ENCODE measurements around the gene MDM4.

The MDM4 gene

GRCh38 chr1:204578867-204579664 lies 62.9 kb downstream of the MDM4 start:
- DNase-seq (ENCODE audit: low spot score), result no peak

GRCh38 chr1:204579681-204580080 lies 63.5 kb downstream of the MDM4 start:
- DNase-seq (ENCODE audit: low spot score), result no peak

- DNase-seq (ENCODE audit: low spot score), result no peak
Observed at GRCh38 chr1:204580862-204581261, 64.7 kb downstream of the MDM4 start.

GRCh38 chr1:204581759-204582158 lies 65.6 kb downstream of the MDM4 start:
- DNase-seq (ENCODE audit: low spot score), result no peak

GRCh38 chr1:204583909-204584632 lies 67.9 kb downstream of the MDM4 start:
- no peak for DNase-seq (ENCODE audit: low spot score)

GRCh38 chr1:204584699-204585372 lies 68.6 kb downstream of the MDM4 start:
- DNase-seq (ENCODE audit: low spot score), result no peak

GRCh38 chr1:204587621-204588020 lies 71.4 kb downstream of the MDM4 start:
- DNase-seq (ENCODE audit: low spot score), result no peak

GRCh38 chr1:204588826-204589225 lies 72.6 kb downstream of the MDM4 start:
- DNase-seq (ENCODE audit: low spot score), result no peak

GRCh38 chr1:204589409-204590038 lies 73.3 kb downstream of the MDM4 start:
- DNase-seq (ENCODE audit: low spot score), result no peak

GRCh38 chr1:204591473-204592090 lies 75.4 kb downstream of the MDM4 start:
- no peak for DNase-seq (ENCODE audit: low spot score)

GRCh38 chr1:204592246-204592948 lies 76.2 kb downstream of the MDM4 start:
- DNase-seq (ENCODE audit: low spot score), result no peak

GRCh38 chr1:204598319-204598969 lies 82.2 kb downstream of the MDM4 start:
- no peak for DNase-seq (ENCODE audit: low spot score)

- no peak for DNase-seq (ENCODE audit: low spot score)
Observed at GRCh38 chr1:204599098-204599497, 82.9 kb downstream of the MDM4 start.

GRCh38 chr1:204599596-204599995 lies 83.4 kb downstream of the MDM4 start:
- no peak for DNase-seq (ENCODE audit: low spot score)

- no peak for DNase-seq (ENCODE audit: low spot score)
Observed at GRCh38 chr1:204600203-204600602, 84.0 kb downstream of the MDM4 start.

GRCh38 chr1:204600968-204601367 lies 84.8 kb downstream of the MDM4 start:
- no peak for DNase-seq (ENCODE audit: low spot score)

GRCh38 chr1:204602111-204602579 lies 85.9 kb downstream of the MDM4 start:
- DNase-seq (ENCODE audit: low spot score), result no peak

GRCh38 chr1:204602871-204603542 lies 86.8 kb downstream of the MDM4 start:
- DNase-seq (ENCODE audit: low spot score), result no peak

GRCh38 chr1:204605791-204606190 lies 89.6 kb downstream of the MDM4 start:
- DNase-seq (ENCODE audit: low spot score), result no peak
